Activated effector memory CD4-positive, alpha-beta T cell treated with anti-CD3 and anti-CD28 coated beads, Interleukin-2, amount 50 U/mL, for 16 hours (primary cell): Measurements from ENCODE around the gene AFTPH.

ENCODE experiments used
- DNase-seq: peaks from one replicate; pipeline ENCODE4 v3.0.0-alpha.2; 2020

Gene AFTPH

GRCh38 chr2:64634345-64635267 lies 110.5 kb downstream of the AFTPH start:
- no peak for DNase-seq

- DNase-seq, result no peak
Measured at GRCh38 chr2:64635976-64636911, 112.1 kb downstream of the AFTPH start.

- DNase-seq, result no peak
Measured at GRCh38 chr2:64637000-64637635, 113.0 kb downstream of the AFTPH start.

GRCh38 chr2:64637931-64638330 lies 113.8 kb downstream of the AFTPH start:
- DNase-seq, result no peak

- DNase-seq, result no peak
Measured at GRCh38 chr2:64638502-64639120, 114.5 kb downstream of the AFTPH start.

GRCh38 chr2:64639691-64640090 lies 115.6 kb downstream of the AFTPH start:
- no peak for DNase-seq

- DNase-seq, result no peak
Measured at GRCh38 chr2:64640153-64641044, 116.3 kb downstream of the AFTPH start.

GRCh38 chr2:64641599-64641998 lies 117.5 kb downstream of the AFTPH start:
- DNase-seq, result no peak
